Erythroblast (primary cell): ENCODE data around the gene ARID1B.

Experiments
- GATA1 ChIP-seq: IDR thresholded peaks from 2 replicates; pipeline ENCODE4 v1.6.1; 2011; ENCODE audit warnings: low read depth, mild to moderate bottlenecking, control low read depth, low read length, moderate library complexity
- POLR2A ChIP-seq: IDR thresholded peaks from 2 replicates; pipeline ENCODE4 v1.6.1; 2011; ENCODE audit warnings: mild to moderate bottlenecking, low read length

DNA sequence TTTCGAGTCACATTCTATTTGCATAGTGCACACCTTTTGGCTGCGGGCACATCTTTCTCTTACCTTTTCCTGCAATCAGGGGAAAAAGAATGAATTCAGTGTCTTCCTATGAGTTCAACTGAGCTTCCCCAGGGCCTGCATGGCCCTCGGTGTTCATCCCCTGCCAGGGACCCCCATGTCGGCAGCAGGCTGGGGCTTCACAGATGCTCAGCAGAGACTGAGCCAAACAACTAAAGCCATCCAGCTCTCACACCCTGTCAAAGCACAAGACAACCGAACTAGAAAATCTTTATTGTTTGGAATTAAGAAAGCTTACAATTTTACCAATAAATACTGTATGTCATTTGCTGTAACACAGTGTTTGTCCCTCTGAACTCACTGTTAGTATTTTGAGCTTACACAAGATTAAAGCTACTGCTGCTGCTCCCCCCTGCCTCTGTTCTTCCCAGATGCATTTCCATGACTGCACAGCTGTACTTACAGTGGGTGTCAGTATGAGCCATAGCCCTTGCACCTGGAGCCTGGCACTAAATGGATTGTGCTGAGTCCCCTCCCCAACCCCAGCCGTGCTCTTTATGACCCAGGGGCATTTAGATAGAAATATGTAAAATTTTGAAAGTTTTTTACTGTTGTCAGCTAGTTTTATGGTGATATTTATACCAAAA, 340.4 kb downstream of the ARID1B start:
- TF ChIP-seq POLR2A (no peak), GATA1 (no peak)
